Mesothelial cell of epicardium (in vitro differentiated cells): Measurements from ENCODE around the gene GGPS1. TPM values are rescaled to one million over a fixed set of nuclear protein-coding genes. Genes with fewer than 3 reads are reported as not detected.

ENCODE experiments used
- DNase-seq, 2 experiments: peaks; one replicate each; pipeline ENCODE4 v3.0.0; 2021; ENCODE audit warnings: low spot score in 2 of 2; ENCODE audit not compliant: unreplicated experiment in 2 of 2
- H3K27ac Mint-ChIP-seq: 2 replicates; pipeline ENCODE4 v1.8.0; 2021; ENCODE audit warnings: mixed read lengths
- H3K27me3 Mint-ChIP-seq: 2 replicates; pipeline ENCODE4 v1.8.0; 2021; ENCODE audit warnings: low read depth, mixed read lengths
- H3K36me3 Mint-ChIP-seq: 2 replicates; pipeline ENCODE4 v1.8.0; 2021; ENCODE audit warnings: mixed read lengths
- H3K4me1 Mint-ChIP-seq: 2 replicates; pipeline ENCODE4 v1.8.0; 2021; ENCODE audit warnings: mixed read lengths
- H3K4me3 Mint-ChIP-seq: 2 replicates; pipeline ENCODE4 v1.8.0; 2021; ENCODE audit warnings: mild to moderate bottlenecking, moderate library complexity, mixed read lengths
- H3K9me3 Mint-ChIP-seq: 2 replicates; pipeline ENCODE4 v1.8.0; 2021; ENCODE audit warnings: mixed read lengths
- total RNA-seq: library from RNA; stranded (reverse); gene quantifications from 3 replicates; pipeline ENCODE4 v1.2.1, GENCODE V29; 2021
- TF ChIP-seq, protein P1 (sequence below): fragments of 200-600 bp; sonication (generic); IDR thresholded peaks from one replicate; pipeline ENCODE4 v1.5.0; 2021; ENCODE audit warnings: antibody characterized with exemption; ENCODE audit not compliant: unreplicated experiment

GGPS1 gene
- total RNA-seq, 1 donor from 2014 or later, result 25.9 TPM

DNA sequence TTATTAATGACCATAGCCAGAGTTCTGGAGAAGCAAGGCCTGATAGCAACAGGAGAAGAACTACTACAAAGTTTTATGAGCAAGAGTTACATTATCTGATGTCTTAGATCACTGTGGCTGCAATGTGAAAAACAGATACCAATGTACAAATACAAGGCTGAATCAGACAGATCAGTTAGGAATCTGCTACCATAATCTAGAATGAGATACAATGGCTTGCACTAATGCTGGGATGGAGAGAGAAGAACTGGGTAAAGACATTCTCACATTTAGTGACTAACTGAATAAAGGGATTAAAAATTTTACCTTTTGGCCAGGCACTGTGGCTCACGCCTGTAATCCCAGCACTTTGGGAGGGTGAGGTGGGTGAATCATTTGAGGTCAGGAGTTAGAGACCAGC, 41.7 kb upstream of the GGPS1 start:
- no peaks in the 10 kb centered on the region for H3K36me3 Mint-ChIP-seq
- H3K4me1 Mint-ChIP-seq, result peaks cover 15% of the 10 kb centered on the region
- H3K27ac Mint-ChIP-seq, result no peak overlapping the region
- no peak for DNase-seq
- peaks cover 3% of the 10 kb centered on the region for H3K9me3 Mint-ChIP-seq
- TF ChIP-seq, protein P1, sequence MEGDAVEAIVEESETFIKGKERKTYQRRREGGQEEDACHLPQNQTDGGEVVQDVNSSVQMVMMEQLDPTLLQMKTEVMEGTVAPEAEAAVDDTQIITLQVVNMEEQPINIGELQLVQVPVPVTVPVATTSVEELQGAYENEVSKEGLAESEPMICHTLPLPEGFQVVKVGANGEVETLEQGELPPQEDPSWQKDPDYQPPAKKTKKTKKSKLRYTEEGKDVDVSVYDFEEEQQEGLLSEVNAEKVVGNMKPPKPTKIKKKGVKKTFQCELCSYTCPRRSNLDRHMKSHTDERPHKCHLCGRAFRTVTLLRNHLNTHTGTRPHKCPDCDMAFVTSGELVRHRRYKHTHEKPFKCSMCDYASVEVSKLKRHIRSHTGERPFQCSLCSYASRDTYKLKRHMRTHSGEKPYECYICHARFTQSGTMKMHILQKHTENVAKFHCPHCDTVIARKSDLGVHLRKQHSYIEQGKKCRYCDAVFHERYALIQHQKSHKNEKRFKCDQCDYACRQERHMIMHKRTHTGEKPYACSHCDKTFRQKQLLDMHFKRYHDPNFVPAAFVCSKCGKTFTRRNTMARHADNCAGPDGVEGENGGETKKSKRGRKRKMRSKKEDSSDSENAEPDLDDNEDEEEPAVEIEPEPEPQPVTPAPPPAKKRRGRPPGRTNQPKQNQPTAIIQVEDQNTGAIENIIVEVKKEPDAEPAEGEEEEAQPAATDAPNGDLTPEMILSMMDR, result no peak
- H3K27me3 Mint-ChIP-seq, result no peaks in the 10 kb centered on the region
- H3K4me3 Mint-ChIP-seq, result no peak overlapping the region

DNA sequence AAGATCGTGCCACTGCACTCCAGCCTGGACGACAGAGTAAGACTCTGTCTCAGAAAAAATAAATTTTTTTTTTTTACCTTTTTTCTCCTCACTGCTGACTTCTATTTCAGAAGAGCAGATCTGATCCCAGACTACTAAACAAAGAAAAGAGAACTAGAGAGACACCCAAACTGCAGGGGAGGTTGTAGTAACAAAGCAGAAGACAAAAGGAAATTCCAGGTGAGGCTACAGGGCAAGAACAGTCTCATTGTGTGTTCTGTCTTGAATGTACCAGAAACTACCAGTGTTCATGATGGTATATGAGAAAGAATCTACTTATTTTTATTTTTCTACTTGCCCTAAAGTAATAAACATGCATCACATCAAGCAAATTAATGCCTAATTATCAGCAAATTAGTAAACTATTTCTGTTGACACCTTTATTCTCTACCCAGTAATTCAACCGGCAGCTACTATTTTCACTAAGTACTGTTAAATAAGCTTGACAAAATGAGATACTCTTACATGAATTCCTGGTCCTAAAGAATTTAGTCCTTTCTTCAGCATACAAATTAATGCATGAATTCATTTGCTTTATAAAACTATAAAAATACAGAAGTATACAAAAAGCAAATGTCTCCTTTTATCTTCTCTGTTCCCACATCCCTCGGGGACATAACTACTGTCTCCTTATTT, 41.0 kb upstream of the GGPS1 start:
- Mint-ChIP-seq H3K4me3 (no peak overlapping the region), H3K9me3 (peaks cover 3% of the 10 kb centered on the region), H3K36me3 (no peaks in the 10 kb centered on the region), H3K4me1 (peaks cover 15% of the 10 kb centered on the region), H3K27me3 (no peaks in the 10 kb centered on the region), H3K27ac (peak overlapping the region; percentile 25)
- TF ChIP-seq, protein P1, result no peak
- DNase-seq, result no peak

DNA sequence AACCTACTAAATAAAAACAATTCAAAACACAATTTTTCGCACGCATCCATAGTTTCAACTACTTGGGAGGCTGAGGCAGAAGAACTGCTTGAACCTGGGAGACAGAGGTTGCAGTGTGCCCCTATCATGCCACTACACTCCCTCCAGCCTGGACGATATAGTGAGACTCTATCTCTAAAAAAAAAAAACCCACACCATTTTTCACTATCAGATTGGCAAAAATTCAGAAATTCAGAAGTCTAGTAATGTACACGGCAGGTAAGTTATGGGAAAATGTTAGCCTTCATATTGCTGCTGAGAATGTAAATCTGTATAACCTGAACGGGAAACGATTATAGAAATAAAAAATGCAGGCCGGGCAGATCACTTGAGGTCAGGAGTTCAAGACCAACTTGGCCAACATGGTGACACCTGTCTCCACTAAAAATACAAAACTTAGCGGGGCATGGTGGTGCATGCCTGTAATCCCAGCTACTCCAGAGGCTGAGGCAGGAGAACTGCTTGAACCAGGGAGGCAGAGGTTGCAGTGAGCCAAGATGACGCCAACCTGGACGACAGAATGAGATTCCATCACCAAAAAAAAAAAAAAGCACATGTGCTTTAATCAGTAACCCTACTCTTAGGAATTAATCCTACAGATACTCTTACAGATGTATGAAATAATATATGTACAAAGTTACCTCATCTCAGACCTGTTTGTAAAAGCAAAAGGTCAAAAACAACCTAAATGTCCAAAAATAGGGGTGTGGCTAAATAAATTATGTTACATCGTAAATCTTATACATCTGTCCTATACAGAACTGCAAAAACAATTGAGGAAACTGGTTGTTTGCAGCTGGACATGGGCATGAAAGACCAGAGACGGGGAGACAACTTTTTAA, 38.3 kb upstream of the GGPS1 start:
- Mint-ChIP-seq H3K27ac (peak overlapping the region; percentile 72), H3K27me3 (no peaks in the 10 kb centered on the region), H3K4me1 (peaks cover 17% of the 10 kb centered on the region), H3K9me3 (peaks cover 3% of the 10 kb centered on the region), H3K4me3 (no peak overlapping the region), H3K36me3 (no peaks in the 10 kb centered on the region)
- TF ChIP-seq, protein P1, result no peak
- no peak for DNase-seq

DNA sequence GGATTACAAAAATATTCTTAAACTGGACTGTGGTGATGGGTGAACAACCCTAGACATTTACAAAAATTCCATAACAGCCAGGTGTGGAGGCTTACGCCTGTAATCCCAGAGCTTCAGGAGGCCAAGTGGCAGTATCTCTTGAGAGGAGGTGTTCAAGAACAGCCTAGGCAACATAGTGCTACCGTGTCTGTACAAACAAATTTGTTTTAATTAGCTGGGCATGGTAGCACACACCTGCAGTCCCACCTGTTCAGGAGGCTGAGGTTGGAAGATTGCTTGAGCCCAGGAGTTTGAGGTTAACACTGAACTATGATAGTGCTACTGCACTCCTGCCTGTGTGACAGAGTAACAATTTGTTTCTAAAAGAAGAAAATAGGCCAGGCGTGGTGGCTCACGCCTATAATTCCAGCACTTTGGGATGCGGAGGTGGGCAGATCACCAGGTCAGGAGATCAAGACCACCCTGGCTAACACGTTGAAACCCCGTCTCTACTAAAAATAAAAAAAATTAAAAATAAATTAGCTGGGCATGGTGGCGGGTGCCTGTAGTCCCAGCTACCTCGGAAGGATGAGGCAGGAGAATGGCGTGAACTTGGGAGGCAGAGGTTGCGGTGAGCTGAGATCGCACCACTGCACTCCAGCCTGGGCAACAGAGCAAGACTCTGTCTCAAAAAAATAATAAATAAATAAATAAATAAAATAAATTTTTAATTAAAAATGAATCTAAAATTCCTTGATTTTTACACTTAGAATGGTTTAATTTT, 37.4 kb upstream of the GGPS1 start:
- peaks cover 3% of the 10 kb centered on the region for H3K36me3 Mint-ChIP-seq
- DNase-seq, result no peak
- no peaks in the 10 kb centered on the region for H3K27me3 Mint-ChIP-seq
- peaks cover 3% of the 10 kb centered on the region for H3K9me3 Mint-ChIP-seq
- TF ChIP-seq, protein P1, result no peak
- no peak overlapping the region for H3K4me3 Mint-ChIP-seq
- no peak overlapping the region for H3K27ac Mint-ChIP-seq
- peaks cover 14% of the 10 kb centered on the region for H3K4me1 Mint-ChIP-seq

DNA sequence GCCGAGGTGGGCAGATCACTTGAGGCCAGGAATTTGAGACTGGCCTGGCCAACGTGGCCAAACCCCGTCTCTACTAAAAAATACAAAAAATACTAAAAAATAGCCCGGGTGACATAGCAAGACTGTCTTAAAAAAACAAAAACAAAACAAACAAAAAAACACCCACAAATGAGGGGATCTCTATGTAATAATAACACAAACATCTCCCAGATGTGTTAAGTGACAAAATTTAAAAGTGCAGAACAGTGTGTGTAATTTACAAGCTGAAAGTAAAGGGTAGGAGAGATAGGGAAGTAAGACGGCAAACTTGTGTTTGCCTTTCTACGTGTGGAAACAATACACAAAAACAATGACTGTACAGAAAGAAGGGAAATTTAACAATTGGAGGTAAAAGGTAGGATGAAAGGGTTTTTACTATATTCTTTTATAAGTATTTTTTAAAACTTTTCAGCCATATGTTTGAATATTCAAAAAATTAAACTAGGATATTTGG, 36.7 kb upstream of the GGPS1 start:
- H3K9me3 Mint-ChIP-seq, result peaks cover 4% of the 10 kb centered on the region
- TF ChIP-seq, protein P1, result no peak
- no peaks in the 10 kb centered on the region for H3K27me3 Mint-ChIP-seq
- no peak overlapping the region for H3K4me3 Mint-ChIP-seq
- no peak overlapping the region for H3K27ac Mint-ChIP-seq
- H3K36me3 Mint-ChIP-seq, result peaks cover 4% of the 10 kb centered on the region
- no peak for DNase-seq
- H3K4me1 Mint-ChIP-seq, result peaks cover 9% of the 10 kb centered on the region
